Measurements from ENCODE around the gene CD99L2.

Gene CD99L2

GRCh38 chrX:150857453-150857852, 41.0 kb downstream of the CD99L2 start:
- TF ChIP-seq CTCF (IDR thresholded peaks at IDR 0.05; ENCODE audit: low read depth, low read length), result no peak
- no peak for TF ChIP-seq MAX (IDR thresholded peaks at IDR 0.05; ENCODE audit: low read depth, low read length)
- no peak for TF ChIP-seq POLR2A (IDR thresholded peaks at IDR 0.05; ENCODE audit: extremely low read depth, insufficient read length)
- TF ChIP-seq MYC (IDR thresholded peaks at IDR 0.05; ENCODE audit: low read depth, low read length), result no peak
- no peak overlapping the region for H3K4me3 ChIP-seq (ENCODE audit: low read depth, low read length)
- no peak for DNase-seq (ENCODE audit: low read depth)

GRCh38 chrX:150856785-150857184, 41.7 kb downstream of the CD99L2 start:
- H3K4me3 ChIP-seq (ENCODE audit: low read depth, low read length), result no peak overlapping the region
- TF ChIP-seq MAX (IDR thresholded peaks at IDR 0.05; ENCODE audit: low read depth, low read length), result no peak
- TF ChIP-seq CTCF (IDR thresholded peaks at IDR 0.05; ENCODE audit: low read depth, low read length), result no peak
- TF ChIP-seq MYC (IDR thresholded peaks at IDR 0.05; ENCODE audit: low read depth, low read length), result no peak
- no peak for TF ChIP-seq POLR2A (IDR thresholded peaks at IDR 0.05; ENCODE audit: extremely low read depth, insufficient read length)
- DNase-seq (ENCODE audit: low read depth), result no peak

- H3K4me3 ChIP-seq (ENCODE audit: low read depth, low read length), result no peak overlapping the region
- no peak for DNase-seq (ENCODE audit: low read depth)
- TF ChIP-seq CTCF (IDR thresholded peaks at IDR 0.05; ENCODE audit: low read depth, low read length) (no peak), MAX (IDR thresholded peaks at IDR 0.05; ENCODE audit: low read depth, low read length) (no peak), POLR2A (IDR thresholded peaks at IDR 0.05; ENCODE audit: extremely low read depth, insufficient read length) (no peak)
Observed at GRCh38 chrX:150856101-150856500, 42.4 kb downstream of the CD99L2 start.

- TF ChIP-seq MAX (IDR thresholded peaks at IDR 0.05; ENCODE audit: low read depth, low read length) (no peak), POLR2A (IDR thresholded peaks at IDR 0.05; ENCODE audit: extremely low read depth, insufficient read length) (no peak)
- H3K4me3 ChIP-seq (ENCODE audit: low read depth, low read length), result no peak overlapping the region
- no peak for DNase-seq (ENCODE audit: low read depth)
Observed at GRCh38 chrX:150854856-150855255, 43.6 kb downstream of the CD99L2 start.

- TF ChIP-seq CTCF (IDR thresholded peaks at IDR 0.05; ENCODE audit: low read depth, low read length) (no peak), MYC (IDR thresholded peaks at IDR 0.05; ENCODE audit: low read depth, low read length) (no peak), POLR2A (IDR thresholded peaks at IDR 0.05; ENCODE audit: extremely low read depth, insufficient read length) (no peak), MAX (IDR thresholded peaks at IDR 0.05; ENCODE audit: low read depth, low read length) (no peak)
- DNase-seq (ENCODE audit: low read depth), result peak; percentile 73
- H3K4me3 ChIP-seq (ENCODE audit: low read depth, low read length), result no peak overlapping the region
Observed at GRCh38 chrX:150849996-150850720, 48.3 kb downstream of the CD99L2 start.

- no peak for DNase-seq (ENCODE audit: low read depth)
- no peak overlapping the region for H3K4me3 ChIP-seq (ENCODE audit: low read depth, low read length)
- no peak for TF ChIP-seq POLR2A (IDR thresholded peaks at IDR 0.05; ENCODE audit: extremely low read depth, insufficient read length)
- no peak for TF ChIP-seq MYC (IDR thresholded peaks at IDR 0.05; ENCODE audit: low read depth, low read length)
- no peak for TF ChIP-seq CTCF (IDR thresholded peaks at IDR 0.05; ENCODE audit: low read depth, low read length)
- no peak for TF ChIP-seq MAX (IDR thresholded peaks at IDR 0.05; ENCODE audit: low read depth, low read length)
Observed at GRCh38 chrX:150849486-150849885, 49.0 kb downstream of the CD99L2 start.
